Activated naive CD4-positive, alpha-beta T cell treated with anti-CD3 and anti-CD28 coated beads, Interleukin-2, amount 50 U/mL, for 72 hours (primary cell): ENCODE measurements around the gene NTRK1. TPM values are rescaled to one million over a fixed set of nuclear protein-coding genes. Genes with fewer than 3 reads are reported as not detected.
"Not testable (repeated sequence)": the region's sequence is repeated elsewhere in the genome, so short reads cannot be mapped to it uniquely, and the experiment has no call there.

Experiments
- ATAC-seq, 2 donors: fragments of 150-1000 bp; cut with Tn5 transposase; 2 replicates each; pipeline ENCODE4 v1.10.0; 2021; ENCODE audit warnings: mild to moderate bottlenecking in 2 of 2, moderate library complexity in 2 of 2
- DNase-seq, 2 donors: peaks; one replicate each; pipeline ENCODE4 v3.0.0; 2021 to 2022; ENCODE audit warnings: low spot score in 2 of 2
- H3K27ac Mint-ChIP-seq, 2 donors: one replicate each; pipeline ENCODE4 v1.8.0; 2022; ENCODE audit warnings: mild to moderate bottlenecking in 2 of 2, mixed read lengths in 2 of 2
- H3K36me3 Mint-ChIP-seq, 2 donors: one replicate each; pipeline ENCODE4 v1.8.0; 2022; ENCODE audit warnings: mixed read lengths in 2 of 2
- H3K9me3 Mint-ChIP-seq, 2 donors: one replicate each; pipeline ENCODE4 v1.8.0; 2022; ENCODE audit warnings: mixed read lengths in 2 of 2
- total RNA-seq, 2 donors: library from RNA; stranded (reverse); gene quantifications; one replicate each; pipeline ENCODE4 v1.2.3, GENCODE V29; 2022

The NTRK1 gene
- total RNA-seq, 2 donors from 2014 or later = 5.3 to 7.2 TPM

GRCh38 chr1:156925154-156926010 is 64.7 kb downstream of the NTRK1 start:
- no peak for ATAC-seq
- DNase-seq = no peak
- Mint-ChIP-seq H3K27ac (no peak overlapping the region), H3K36me3 (peaks cover 0 to 6% of the 10 kb centered on the region in 2 donors), H3K9me3 (no peaks in the 10 kb centered on the region)

- no peaks in the 10 kb centered on the region for H3K9me3 Mint-ChIP-seq
- no peak overlapping the region for H3K27ac Mint-ChIP-seq
- ATAC-seq (peak; percentile 56 to 90), DNase-seq (peak; percentile 31 to 80)
- H3K36me3 Mint-ChIP-seq = peaks cover 0 to 6% of the 10 kb centered on the region in 2 donors
These were observed 65.5 kb downstream of the NTRK1 start for GRCh38 chr1:156926175-156926574.

GRCh38 chr1:156926695-156927094 is 66.0 kb downstream of the NTRK1 start:
- peak in 1 of 2 donors; percentile 10 for ATAC-seq
- H3K9me3 Mint-ChIP-seq, H3K27ac Mint-ChIP-seq, DNase-seq, H3K36me3 Mint-ChIP-seq: not testable (repeated sequence)

- no peak overlapping the region for H3K27ac Mint-ChIP-seq
- DNase-seq (peak; percentile 65 to 81), ATAC-seq (peak; percentile 47 to 87)
- H3K9me3 Mint-ChIP-seq = no peaks in the 10 kb centered on the region
- peaks cover 0 to 1% of the 10 kb centered on the region in 2 donors for H3K36me3 Mint-ChIP-seq
These were observed 66.8 kb downstream of the NTRK1 start for GRCh38 chr1:156927215-156928042.

- no peak overlapping the region for H3K27ac Mint-ChIP-seq
- peak in 1 of 2 donors; percentile 16 for ATAC-seq
- DNase-seq = no peak
- H3K36me3 Mint-ChIP-seq = no peaks in the 10 kb centered on the region
- no peaks in the 10 kb centered on the region for H3K9me3 Mint-ChIP-seq
These were observed 67.5 kb downstream of the NTRK1 start for GRCh38 chr1:156928043-156928602.

- no peak for ATAC-seq
- no peak for DNase-seq
- no peak overlapping the region for H3K27ac Mint-ChIP-seq
- H3K36me3 Mint-ChIP-seq = no peaks in the 10 kb centered on the region
- H3K9me3 Mint-ChIP-seq = no peaks in the 10 kb centered on the region
These were observed 69.1 kb downstream of the NTRK1 start for GRCh38 chr1:156929596-156930238.

- H3K9me3 Mint-ChIP-seq = no peaks in the 10 kb centered on the region
- DNase-seq = no peak
- H3K27ac Mint-ChIP-seq = no peak overlapping the region
- no peak for ATAC-seq
- no peaks in the 10 kb centered on the region for H3K36me3 Mint-ChIP-seq
These were observed 69.8 kb downstream of the NTRK1 start for GRCh38 chr1:156930483-156930882.

Other genes with a start within 250 kb of the NTRK1 start
- 1 to 10 TPM in 1 of 2 donors, not detected in 1; 3.8 TPM for gene HAPLN2, start 241.4 kb upstream of the NTRK1 start, total RNA-seq
- gene BCAN, start 218.7 kb upstream of the NTRK1 start, total RNA-seq = not detected
- not detected for gene NES, start 183.5 kb upstream of the NTRK1 start, total RNA-seq
- gene CRABP2, start 155.3 kb upstream of the NTRK1 start, total RNA-seq = 1 to 10 TPM; 1.6 to 2.3 TPM
- gene METTL25B, start 132.4 kb upstream of the NTRK1 start, total RNA-seq = 10 to 100 TPM; 39.4 to 64.9 TPM
- 10 to 100 TPM; 46.2 to 50.7 TPM for gene ISG20L2, start 132.1 kb upstream of the NTRK1 start, total RNA-seq
- gene MRPL24, start 119.8 kb upstream of the NTRK1 start, total RNA-seq = 10 to 100 TPM; 61.4 to 70.4 TPM
- 100 to 1,000 TPM; 281 to 325 TPM for gene HDGF, start 109.2 kb upstream of the NTRK1 start, total RNA-seq
- 10 to 100 TPM; 44.5 to 72.1 TPM for gene PRCC, start 93.3 kb upstream of the NTRK1 start, total RNA-seq
- gene SH2D2A, start 44.0 kb upstream of the NTRK1 start, total RNA-seq = 100 to 1,000 TPM; 186 to 215 TPM
- under 1 TPM; 0.07 to 0.29 TPM for gene INSRR, start 1.7 kb upstream of the NTRK1 start, total RNA-seq
- under 1 TPM; 0.09 to 0.53 TPM for gene PEAR1, start 32.9 kb downstream of the NTRK1 start, total RNA-seq
- not detected for gene LRRC71, start 59.8 kb downstream of the NTRK1 start, total RNA-seq
- 1 to 10 TPM; 3.5 to 5.8 TPM for gene ARHGEF11, start 184.9 kb downstream of the NTRK1 start, total RNA-seq
- gene ETV3L, start 238.9 kb downstream of the NTRK1 start, total RNA-seq = not detected